ENCODE results near the gene SPATS2L.

DNA sequence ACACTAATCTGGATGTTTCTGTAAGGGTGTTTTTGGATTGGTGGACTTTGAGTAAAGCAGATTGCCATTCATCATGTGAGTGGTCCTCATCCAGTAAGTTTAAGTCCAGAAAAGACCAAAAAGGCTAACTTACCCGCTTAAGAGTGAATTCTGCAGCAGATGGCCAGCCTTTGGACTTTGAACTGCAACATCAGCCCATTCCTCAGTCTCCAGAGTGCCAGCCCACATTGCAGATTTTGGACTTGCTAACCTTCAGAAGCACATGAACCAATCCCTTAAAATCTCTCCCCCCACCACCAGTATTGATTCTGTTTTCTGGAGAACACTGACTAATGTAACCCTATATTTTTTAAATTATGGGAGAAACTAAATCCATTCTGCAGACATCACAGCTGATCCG, 30.0 kb upstream of the SPATS2L start:
- TF ChIP-seq, protein P1, sequence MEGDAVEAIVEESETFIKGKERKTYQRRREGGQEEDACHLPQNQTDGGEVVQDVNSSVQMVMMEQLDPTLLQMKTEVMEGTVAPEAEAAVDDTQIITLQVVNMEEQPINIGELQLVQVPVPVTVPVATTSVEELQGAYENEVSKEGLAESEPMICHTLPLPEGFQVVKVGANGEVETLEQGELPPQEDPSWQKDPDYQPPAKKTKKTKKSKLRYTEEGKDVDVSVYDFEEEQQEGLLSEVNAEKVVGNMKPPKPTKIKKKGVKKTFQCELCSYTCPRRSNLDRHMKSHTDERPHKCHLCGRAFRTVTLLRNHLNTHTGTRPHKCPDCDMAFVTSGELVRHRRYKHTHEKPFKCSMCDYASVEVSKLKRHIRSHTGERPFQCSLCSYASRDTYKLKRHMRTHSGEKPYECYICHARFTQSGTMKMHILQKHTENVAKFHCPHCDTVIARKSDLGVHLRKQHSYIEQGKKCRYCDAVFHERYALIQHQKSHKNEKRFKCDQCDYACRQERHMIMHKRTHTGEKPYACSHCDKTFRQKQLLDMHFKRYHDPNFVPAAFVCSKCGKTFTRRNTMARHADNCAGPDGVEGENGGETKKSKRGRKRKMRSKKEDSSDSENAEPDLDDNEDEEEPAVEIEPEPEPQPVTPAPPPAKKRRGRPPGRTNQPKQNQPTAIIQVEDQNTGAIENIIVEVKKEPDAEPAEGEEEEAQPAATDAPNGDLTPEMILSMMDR (IDR thresholded peaks at IDR 0.05) = no peak
- TF ChIP-seq POLR2AphosphoS5 (IDR thresholded peaks at IDR 0.05) = no peak
